Vagina (tissue), 2 donors: ENCODE measurements around the gene TMEM9. TPM values are rescaled to one million over a fixed set of nuclear protein-coding genes. Genes with fewer than 3 reads are reported as not detected.
A peak's percentile ranks its signal among the peaks of the same experiment; 100 is the strongest.

Experiments
- DNase-seq, 2 donors: peaks; one replicate each; pipeline ENCODE4 v3.0.0-alpha.2; 2017; ENCODE audit errors: extremely low spot score in 2 of 2
- H3K27ac ChIP-seq: fragments of 200-600 bp; sonication (generic); one replicate; pipeline ENCODE4 v1.5.1; 2019
- H3K27me3 ChIP-seq: fragments of 200-600 bp; sonication (generic); one replicate; pipeline ENCODE4 v1.5.1; 2019
- H3K36me3 ChIP-seq, 2 donors: fragments of 200-600 bp; sonication (generic); one replicate each; pipeline ENCODE4 v1.5.1; 2017 to 2019
- H3K4me1 ChIP-seq: fragments of 200-600 bp; sonication (generic); one replicate; pipeline ENCODE4 v1.5.1; 2019
- H3K4me3 ChIP-seq, 2 donors: fragments of 200-600 bp; sonication (generic); 1 replicate in 1 of 2; 2 replicates in 1 of 2; pipeline ENCODE4 v1.5.1; 2016 to 2019
- H3K9me3 ChIP-seq: fragments of 200-600 bp; sonication (generic); one replicate; pipeline ENCODE4 v1.5.1; 2019
- POLR2A ChIP-seq, 2 donors: fragments of 450-650 bp; IDR thresholded peaks; one replicate each; pipeline ENCODE4 v1.6.1; 2017; ENCODE audit warnings: antibody characterized with exemption in 2 of 2, mild to moderate bottlenecking in 2 of 2, moderate library complexity in 2 of 2
- POLR2AphosphoS5 ChIP-seq, 2 donors: sonication (generic); formaldehyde crosslinking; IDR thresholded peaks; one replicate each; pipeline ENCODE4 v1.9.0; 2017; ENCODE audit warnings: antibody characterized with exemption in 2 of 2, mild to moderate bottlenecking in 2 of 2, low read depth in 1 of 2; ENCODE audit not compliant: insufficient read depth in 1 of 2
- intact Hi-C: fragments of 100-400 bp; cut with DNase I; formaldehyde crosslinking; loops from one replicate; pipeline ENCODE4 v1.15.1; 2023
- total RNA-seq: library from RNA; depleted of rRNA; stranded (reverse); fragments of >200 nt; gene quantifications from one replicate; pipeline ENCODE4 v1.2.3, GENCODE V29; 2016
- TF ChIP-seq, protein P1 (sequence below), 3 experiments: fragments of 450-650 bp in 2 of 3; fragments of 200-600 bp in 1 of 3; sonication (generic) in 1 of 3; IDR thresholded peaks; one replicate each; pipeline ENCODE4 v1.5.1; 2017 to 2019; ENCODE audit warnings: antibody characterized with exemption in 3 of 3, mild to moderate bottlenecking in 2 of 3, moderate library complexity in 2 of 3

TMEM9 gene
- total RNA-seq, 1 donor from 2014 or later: 58.7 TPM

DNA sequence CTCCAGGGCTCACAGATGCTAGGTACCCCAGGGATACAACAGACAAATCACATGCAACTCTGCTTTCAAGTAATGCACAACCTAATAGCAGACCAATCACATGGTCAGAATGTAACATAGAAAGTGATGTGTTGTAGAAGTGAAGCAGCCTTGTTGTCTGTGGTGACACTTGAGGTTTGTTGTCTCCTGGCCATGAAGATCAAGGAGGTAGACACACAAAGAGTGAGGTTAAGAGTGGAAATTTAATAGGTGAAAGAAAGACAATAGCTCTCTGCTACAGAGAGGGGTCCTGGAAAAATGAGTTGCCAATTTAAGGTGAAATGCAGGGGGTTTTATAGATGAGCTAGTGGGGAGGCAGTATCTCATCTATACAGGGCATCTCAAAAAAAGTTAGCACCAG lies 2.5 kb upstream of the TMEM9 start:
- TF ChIP-seq POLR2A (IDR thresholded peaks at IDR 0.05): no peak
- TF ChIP-seq, protein P1, sequence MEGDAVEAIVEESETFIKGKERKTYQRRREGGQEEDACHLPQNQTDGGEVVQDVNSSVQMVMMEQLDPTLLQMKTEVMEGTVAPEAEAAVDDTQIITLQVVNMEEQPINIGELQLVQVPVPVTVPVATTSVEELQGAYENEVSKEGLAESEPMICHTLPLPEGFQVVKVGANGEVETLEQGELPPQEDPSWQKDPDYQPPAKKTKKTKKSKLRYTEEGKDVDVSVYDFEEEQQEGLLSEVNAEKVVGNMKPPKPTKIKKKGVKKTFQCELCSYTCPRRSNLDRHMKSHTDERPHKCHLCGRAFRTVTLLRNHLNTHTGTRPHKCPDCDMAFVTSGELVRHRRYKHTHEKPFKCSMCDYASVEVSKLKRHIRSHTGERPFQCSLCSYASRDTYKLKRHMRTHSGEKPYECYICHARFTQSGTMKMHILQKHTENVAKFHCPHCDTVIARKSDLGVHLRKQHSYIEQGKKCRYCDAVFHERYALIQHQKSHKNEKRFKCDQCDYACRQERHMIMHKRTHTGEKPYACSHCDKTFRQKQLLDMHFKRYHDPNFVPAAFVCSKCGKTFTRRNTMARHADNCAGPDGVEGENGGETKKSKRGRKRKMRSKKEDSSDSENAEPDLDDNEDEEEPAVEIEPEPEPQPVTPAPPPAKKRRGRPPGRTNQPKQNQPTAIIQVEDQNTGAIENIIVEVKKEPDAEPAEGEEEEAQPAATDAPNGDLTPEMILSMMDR (IDR thresholded peaks at IDR 0.05): no peak
- no peak for TF ChIP-seq POLR2AphosphoS5 (IDR thresholded peaks at IDR 0.05; ENCODE audit: insufficient read depth in 1 of 2, low read depth in 1 of 2)
- Histone ChIP-seq H3K36me3 (no peaks in the 10 kb centered on the region), H3K27me3 (no peaks in the 10 kb centered on the region), H3K27ac (no peak overlapping the region), H3K4me3 (no peak overlapping the region), H3K4me1 (peaks cover 20% of the 10 kb centered on the region), H3K9me3 (no peaks in the 10 kb centered on the region)
- intact Hi-C loops: no loop called here
- DNase-seq: no peak

DNA sequence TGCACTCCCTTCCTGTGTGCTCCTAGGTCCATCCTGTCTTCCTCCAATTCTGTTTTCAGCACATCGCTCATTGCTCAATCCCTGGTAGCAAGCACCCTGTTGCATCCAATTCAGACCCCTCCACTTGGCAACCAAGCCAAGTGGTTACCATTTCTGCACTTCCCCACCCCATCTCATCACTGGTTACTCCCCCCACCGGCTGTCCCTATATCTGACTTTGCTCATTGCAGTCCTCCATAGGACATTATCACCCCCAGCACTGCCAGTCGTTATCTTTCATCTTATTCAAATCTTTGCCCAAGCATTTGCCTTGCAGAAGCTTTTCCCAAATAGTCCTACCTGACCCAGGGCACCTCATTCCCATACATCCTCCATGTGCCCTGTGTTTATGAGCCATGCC lies 2.1 kb upstream of the TMEM9 start:
- Histone ChIP-seq H3K4me1 (peaks cover 20% of the 10 kb centered on the region), H3K9me3 (no peaks in the 10 kb centered on the region), H3K4me3 (no peak overlapping the region), H3K36me3 (peaks cover 0 to 3% of the 10 kb centered on the region in 2 donors), H3K27me3 (no peaks in the 10 kb centered on the region), H3K27ac (no peak overlapping the region)
- DNase-seq: no peak
- intact Hi-C loops: no loop called here
- no peak for TF ChIP-seq POLR2AphosphoS5 (IDR thresholded peaks at IDR 0.05; ENCODE audit: insufficient read depth in 1 of 2, low read depth in 1 of 2)
- TF ChIP-seq, protein P1 (IDR thresholded peaks at IDR 0.05): no peak
- TF ChIP-seq POLR2A (IDR thresholded peaks at IDR 0.05): no peak

DNA sequence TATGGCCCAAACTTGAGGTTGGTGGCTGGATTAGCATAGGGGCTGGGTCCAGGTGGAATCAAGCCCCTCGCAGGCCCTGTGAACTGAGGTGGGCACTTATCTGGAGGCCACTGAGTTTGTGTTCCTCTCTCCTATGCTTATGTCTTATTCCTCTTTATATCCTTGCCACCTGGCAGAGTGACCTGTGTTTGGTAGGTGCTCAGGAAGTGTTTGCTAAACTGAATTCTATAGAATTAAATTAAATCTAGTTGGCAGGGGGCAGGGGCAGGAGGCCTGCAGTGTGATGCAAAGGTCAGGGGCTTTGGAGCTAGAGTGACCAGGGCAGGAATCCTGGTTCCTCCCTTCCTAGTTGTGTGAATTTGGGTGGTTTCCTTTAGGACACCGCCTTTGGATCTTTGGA lies 1.1 kb upstream of the TMEM9 start:
- TF ChIP-seq, protein P1 (IDR thresholded peaks at IDR 0.05): no peak
- TF ChIP-seq POLR2AphosphoS5 (IDR thresholded peaks at IDR 0.05; ENCODE audit: insufficient read depth in 1 of 2, low read depth in 1 of 2): no peak
- no peak for TF ChIP-seq POLR2A (IDR thresholded peaks at IDR 0.05)
- DNase-seq: no peak
- Histone ChIP-seq H3K36me3 (peaks cover 0 to 10% of the 10 kb centered on the region in 2 donors), H3K4me3 (no peak overlapping the region), H3K4me1 (peaks cover 20% of the 10 kb centered on the region), H3K9me3 (no peaks in the 10 kb centered on the region), H3K27ac (no peak overlapping the region), H3K27me3 (no peaks in the 10 kb centered on the region)
- intact Hi-C loops: no loop called here

DNA sequence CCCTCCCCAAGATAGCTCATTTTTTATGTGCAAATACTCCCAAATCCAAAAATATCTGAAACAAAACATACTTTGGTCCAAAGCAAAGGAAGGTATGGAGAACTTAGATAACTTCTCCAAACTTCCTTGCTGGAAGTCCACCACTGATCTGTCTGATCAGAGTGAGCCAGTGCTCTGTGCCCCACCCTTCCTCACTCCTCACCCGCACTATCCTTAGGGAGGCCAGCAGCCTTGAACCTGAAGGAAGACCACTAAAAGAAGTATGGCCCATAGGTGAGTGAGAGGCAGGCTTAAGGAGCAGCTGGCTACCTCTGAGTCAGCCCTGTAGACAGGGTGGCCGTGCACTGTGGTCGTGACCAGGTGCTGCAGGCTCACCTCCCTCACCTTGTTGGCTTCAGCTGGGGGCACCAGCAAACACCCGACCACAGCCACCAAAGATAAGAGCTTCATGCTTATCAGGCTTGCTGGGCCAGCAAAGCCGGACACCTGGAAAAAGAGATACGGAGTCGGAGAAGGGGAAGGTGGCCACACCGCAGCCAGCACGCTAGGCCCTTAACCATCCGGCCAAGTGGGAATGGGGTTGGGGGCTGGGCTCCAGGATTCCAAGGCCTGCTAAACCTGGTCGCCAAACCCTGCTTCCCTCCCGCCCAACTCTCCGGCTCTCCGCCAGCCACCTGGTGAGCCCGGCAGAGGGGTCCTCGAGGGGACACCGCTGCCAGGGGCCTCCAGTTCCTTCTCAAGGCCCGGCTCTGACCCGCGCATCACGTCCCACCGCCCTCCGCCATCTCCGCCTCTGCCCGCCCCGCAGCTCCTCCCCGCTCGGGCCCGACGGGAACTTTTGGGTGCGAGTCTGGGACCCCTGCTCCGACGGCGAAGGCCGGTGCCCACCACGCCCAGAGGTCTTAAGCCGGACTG lies 543 bp downstream of the TMEM9 start:
- Histone ChIP-seq H3K27me3 (no peaks in the 10 kb centered on the region), H3K27ac (peak overlapping the region; percentile 71), H3K4me1 (peaks cover 20% of the 10 kb centered on the region), H3K4me3 (peak overlapping the region; percentile 88 to 93), H3K9me3 (no peaks in the 10 kb centered on the region), H3K36me3 (peaks cover 0 to 11% of the 10 kb centered on the region in 2 donors)
- intact Hi-C loops: no loop called here
- no peak for DNase-seq
- TF ChIP-seq POLR2AphosphoS5 (IDR thresholded peaks at IDR 0.05; ENCODE audit: insufficient read depth in 1 of 2, low read depth in 1 of 2) (no peak), POLR2A (IDR thresholded peaks at IDR 0.05) (no peak)
- TF ChIP-seq, protein P1 (IDR thresholded peaks at IDR 0.05): no peak

DNA sequence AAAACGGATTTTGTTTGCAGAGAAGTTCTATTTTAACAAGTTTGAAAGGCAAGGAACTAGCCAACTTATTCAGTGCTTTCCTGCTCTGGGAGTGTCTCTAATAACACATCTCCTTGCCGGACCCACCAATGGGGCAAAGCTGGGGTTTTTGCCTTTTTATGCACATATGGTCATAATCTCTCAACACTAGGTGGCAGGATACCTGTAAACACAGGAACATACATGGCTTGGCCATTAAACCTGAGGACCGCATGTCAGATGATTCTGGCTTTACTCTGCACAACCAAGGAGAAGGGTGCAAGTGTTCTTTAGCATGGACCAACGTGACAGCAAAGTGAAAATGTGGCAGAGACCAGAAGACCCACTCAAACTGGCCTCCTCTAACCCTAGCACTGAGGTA lies 4.9 kb downstream of the TMEM9 start:
- Histone ChIP-seq H3K27ac (no peak overlapping the region), H3K9me3 (no peaks in the 10 kb centered on the region), H3K4me3 (no peak overlapping the region), H3K4me1 (peaks cover 12% of the 10 kb centered on the region), H3K27me3 (no peaks in the 10 kb centered on the region), H3K36me3 (peaks cover 0 to 43% of the 10 kb centered on the region in 2 donors)
- TF ChIP-seq, protein P1 (IDR thresholded peaks at IDR 0.05): peak in 1 of 3 experiments; percentile 26
- TF ChIP-seq POLR2AphosphoS5 (IDR thresholded peaks at IDR 0.05; ENCODE audit: insufficient read depth in 1 of 2, low read depth in 1 of 2): no peak
- intact Hi-C loops: no loop called here
- DNase-seq: no peak
